Choroid plexus epithelial cell (primary cell): ENCODE data around the gene GRK3.
"Not testable (repeated sequence)": the region's sequence is repeated elsewhere in the genome, so short reads cannot be mapped to it uniquely, and the experiment has no call there.

Experiments used
- DNase-seq: peaks from one replicate; pipeline ENCODE4 v3.0.0-alpha.2; 2010; ENCODE audit warnings: low read depth
- H3K4me3 ChIP-seq: 2 replicates; pipeline ENCODE4 v1.5.1; 2011; ENCODE audit warnings: low read depth, mild to moderate bottlenecking, control low read depth, low read length, moderate library complexity
- CTCF ChIP-seq: conservative IDR thresholded peaks from 2 replicates; pipeline ENCODE4 v1.5.1; 2011; ENCODE audit warnings: low read depth, mild to moderate bottlenecking, control low read depth, inconsistent platforms, low read length, moderate library complexity

The GRK3 gene

GRCh38 chr22:25563761-25564319 is 635 bp upstream of the GRK3 start:
- peak; percentile 5 for DNase-seq
- no peak for TF ChIP-seq CTCF
- H3K4me3 ChIP-seq: no peak overlapping the region

- peak; percentile 7 for DNase-seq
- peak overlapping the region; percentile 48 for H3K4me3 ChIP-seq
- TF ChIP-seq CTCF: no peak
Measured at GRCh38 chr22:25564979-25565677, 653 bp downstream of the GRK3 start.

- TF ChIP-seq CTCF: no peak
- H3K4me3 ChIP-seq: no peak overlapping the region
Measured at GRCh38 chr22:25566186-25566897, 1.9 kb downstream of the GRK3 start.

GRCh38 chr22:25566898-25567235 is 2.4 kb downstream of the GRK3 start:
- H3K4me3 ChIP-seq: no peak overlapping the region

More at GRCh38 chr22:25566186-25566897, 1.9 kb downstream of the GRK3 start:
- no peak for DNase-seq

GRCh38 chr22:25567251-25567675 is 2.8 kb downstream of the GRK3 start:
- no peak overlapping the region for H3K4me3 ChIP-seq
- no peak for DNase-seq
- TF ChIP-seq CTCF: no peak

More at GRCh38 chr22:25566898-25567235, 2.4 kb downstream of the GRK3 start:
- no peak for TF ChIP-seq CTCF
- DNase-seq: no peak

- not testable (repeated sequence) for DNase-seq, H3K4me3 ChIP-seq
Measured at GRCh38 chr22:25568066-25568465, 3.6 kb downstream of the GRK3 start.

- H3K4me3 ChIP-seq: no peak overlapping the region
- no peak for DNase-seq
- TF ChIP-seq CTCF: no peak
Measured at GRCh38 chr22:25569361-25569760, 4.9 kb downstream of the GRK3 start.
